H9 (cell line): Measurements from ENCODE around the gene FAM53A. TPM values are rescaled to one million over a fixed set of nuclear protein-coding genes. Genes with fewer than 3 reads are reported as not detected.

Experiments used
- DNase-seq: peaks from one replicate; pipeline ENCODE4 v3.0.0-alpha.2; 2017
- H2AFZ ChIP-seq: one replicate; pipeline ENCODE4 v1.6.1; 2013; ENCODE audit warnings: mild to moderate bottlenecking, low read length, control low read depth, moderate library complexity
- H2AK5ac ChIP-seq: 2 replicates; pipeline ENCODE4 v1.6.1; 2013; ENCODE audit warnings: low read length, control low read depth, mixed read lengths; ENCODE audit not compliant: insufficient read length
- H2BK120ac ChIP-seq: one replicate; pipeline ENCODE4 v1.6.1; 2013; ENCODE audit warnings: low read depth, mild to moderate bottlenecking, low read length, control low read depth, inconsistent platforms; ENCODE audit not compliant: poor library complexity, severe bottlenecking
- H2BK12ac ChIP-seq: 2 replicates; pipeline ENCODE4 v1.6.1; 2013; ENCODE audit warnings: low read length, control low read depth, mixed read lengths, low read depth; ENCODE audit not compliant: insufficient read length
- H2BK15ac ChIP-seq: 2 replicates; pipeline ENCODE4 v1.6.1; 2013; ENCODE audit warnings: low read depth, low read length, control low read depth
- H2BK20ac ChIP-seq: one replicate; pipeline ENCODE4 v1.6.1; 2013; ENCODE audit warnings: low read depth, mild to moderate bottlenecking, low read length, control low read depth, inconsistent platforms; ENCODE audit not compliant: poor library complexity, severe bottlenecking
- H2BK5ac ChIP-seq: 2 replicates; pipeline ENCODE4 v1.6.1; 2013; ENCODE audit warnings: low read length, control low read depth, mixed read lengths; ENCODE audit not compliant: insufficient read length
- H3K14ac ChIP-seq: 2 replicates; pipeline ENCODE4 v1.6.1; 2013; ENCODE audit warnings: low read length, control low read depth; ENCODE audit not compliant: insufficient read depth
- H3K18ac ChIP-seq: 2 replicates; pipeline ENCODE4 v1.6.1; 2013; ENCODE audit warnings: low read depth, mild to moderate bottlenecking, mixed read lengths, low read length, control low read depth; ENCODE audit not compliant: insufficient read length
- H3K23ac ChIP-seq: 2 replicates; pipeline ENCODE4 v1.6.1; 2013; ENCODE audit warnings: low read length, control low read depth, mixed read lengths, low read depth; ENCODE audit not compliant: insufficient read length
- H3K23me2 ChIP-seq: 2 replicates; pipeline ENCODE4 v1.6.1; 2013; ENCODE audit warnings: low read depth, mild to moderate bottlenecking, mixed read lengths, low read length, control low read depth; ENCODE audit not compliant: insufficient read length, poor library complexity, severe bottlenecking
- H3K27ac ChIP-seq: 2 replicates; pipeline ENCODE4 v1.5.1; 2013; ENCODE audit warnings: low read length, control low read depth, mixed read lengths, low read depth; ENCODE audit not compliant: insufficient read length
- H3K27me3 ChIP-seq: 2 replicates; pipeline ENCODE4 v1.6.1; 2013; ENCODE audit warnings: low read length, control low read depth, inconsistent platforms; ENCODE audit not compliant: insufficient read depth
- H3K4ac ChIP-seq: 2 replicates; pipeline ENCODE4 v1.6.1; 2013; ENCODE audit warnings: low read depth, mild to moderate bottlenecking, control low read depth, inconsistent platforms, low read length, moderate library complexity
- H3K4me1 ChIP-seq: 2 replicates; pipeline ENCODE4 v1.6.1; 2013; ENCODE audit warnings: low read length, control low read depth, inconsistent platforms; ENCODE audit not compliant: insufficient read depth
- H3K4me2 ChIP-seq: 2 replicates; pipeline ENCODE4 v1.6.1; 2013; ENCODE audit warnings: low read length, control low read depth, mixed read lengths; ENCODE audit not compliant: insufficient read length, insufficient read depth
- H3K56ac ChIP-seq: 2 replicates; pipeline ENCODE4 v1.6.1; 2013; ENCODE audit warnings: low read depth, mild to moderate bottlenecking, mixed read lengths, low read length, control low read depth; ENCODE audit not compliant: insufficient read length
- H3K79me1 ChIP-seq: 2 replicates; pipeline ENCODE4 v1.6.1; 2013; ENCODE audit warnings: low read depth, mild to moderate bottlenecking, moderate library complexity, low read length, control low read depth, inconsistent platforms; ENCODE audit not compliant: insufficient read depth, poor library complexity, severe bottlenecking
- H3K79me2 ChIP-seq: 2 replicates; pipeline ENCODE4 v1.6.1; 2013; ENCODE audit warnings: low read length, control low read depth, inconsistent platforms; ENCODE audit not compliant: insufficient read depth
- H3K9ac ChIP-seq: 2 replicates; pipeline ENCODE4 v1.6.1; 2013; ENCODE audit warnings: low read length, control low read depth, mixed read lengths; ENCODE audit not compliant: insufficient read length; ENCODE audit errors: extremely low read depth
- H3K9me3 ChIP-seq: one replicate; pipeline ENCODE4 v1.6.1; 2013; ENCODE audit warnings: low read depth, low read length, inconsistent platforms; ENCODE audit not compliant: control insufficient read depth
- H3T11ph ChIP-seq: one replicate; pipeline ENCODE4 v1.6.1; 2013; ENCODE audit warnings: mild to moderate bottlenecking, low read length, control low read depth, inconsistent platforms
- H4K20me1 ChIP-seq: one replicate; pipeline ENCODE4 v1.6.1; 2013; ENCODE audit not compliant: control insufficient read depth, insufficient read length, insufficient read depth
- H4K5ac ChIP-seq: 2 replicates; pipeline ENCODE4 v1.6.1; 2013; ENCODE audit warnings: low read depth, mild to moderate bottlenecking, mixed read lengths, low read length, control low read depth; ENCODE audit not compliant: insufficient read length
- H4K8ac ChIP-seq: replicated peaks from 2 replicates; pipeline ENCODE4 v1.6.1; 2013; ENCODE audit warnings: low read length, control low read depth, mixed read lengths, low read depth; ENCODE audit not compliant: insufficient read length
- H4K91ac ChIP-seq: 2 replicates; pipeline ENCODE4 v1.6.1; 2013; ENCODE audit warnings: low read depth, mild to moderate bottlenecking, moderate library complexity, mixed read lengths, low read length, control low read depth; ENCODE audit not compliant: insufficient read length
- H3K27ac Mint-ChIP-seq, 3 experiments: 2 replicates in 2 of 3; 3 replicates in 1 of 3; pipeline ENCODE4 v1.8.0; 2020 to 2021; ENCODE audit warnings: mixed read lengths in 3 of 3, mild to moderate bottlenecking in 1 of 3, moderate library complexity in 1 of 3
- H3K27me3 Mint-ChIP-seq: 2 replicates; pipeline ENCODE4 v1.8.0; 2021; ENCODE audit warnings: low read depth, mild to moderate bottlenecking, moderate library complexity, mixed read lengths
- H3K36me3 Mint-ChIP-seq, 3 experiments: 2 replicates in 2 of 3; 3 replicates in 1 of 3; pipeline ENCODE4 v1.8.0; 2020 to 2021; ENCODE audit warnings: low read depth in 3 of 3, mixed read lengths in 3 of 3; ENCODE audit not compliant: insufficient read depth in 1 of 3
- H3K4me1 Mint-ChIP-seq, 2 experiments: 2 replicates each; pipeline ENCODE4 v1.8.0; 2020; ENCODE audit warnings: mixed read lengths in 2 of 2
- H3K4me3 Mint-ChIP-seq, 2 experiments: 2 replicates in 1 of 2; 3 replicates in 1 of 2; pipeline ENCODE4 v1.8.0; 2020 to 2021; ENCODE audit warnings: mild to moderate bottlenecking in 2 of 2, mixed read lengths in 2 of 2, moderate library complexity in 1 of 2
- H3K9me3 Mint-ChIP-seq, 2 experiments: 2 replicates in 1 of 2; 3 replicates in 1 of 2; pipeline ENCODE4 v1.8.0; 2020; ENCODE audit warnings: mild to moderate bottlenecking in 2 of 2, mixed read lengths in 2 of 2, moderate library complexity in 1 of 2
- WGBS: extraction: QIAGEN DNeasy Blood & Tissue Kit; methylation state at CpG from one replicate; pipeline ENCODE4 v1.1.7; 2013; ENCODE audit warnings: missing lambda C conversion rate, low lambda C conversion rate, mixed read lengths; ENCODE audit not compliant: insufficient read length; ENCODE audit errors: extremely low coverage; 5-methylcytosine and 5-hydroxymethylcytosine counted together
- total RNA-seq: library from RNA; stranded (reverse); gene quantifications from 2 replicates; pipeline ENCODE4 v1.2.1, GENCODE V29; 2021
- TF ChIP-seq, protein P1 (sequence below): fragments of 200-600 bp; sonication (generic); conservative IDR thresholded peaks from 3 replicates; pipeline ENCODE4 v1.8.0; 2021; ENCODE audit warnings: antibody characterized with exemption, mild to moderate bottlenecking

FAM53A gene
- total RNA-seq, 1 experiment from 2014 or later: 2.4 TPM

DNA sequence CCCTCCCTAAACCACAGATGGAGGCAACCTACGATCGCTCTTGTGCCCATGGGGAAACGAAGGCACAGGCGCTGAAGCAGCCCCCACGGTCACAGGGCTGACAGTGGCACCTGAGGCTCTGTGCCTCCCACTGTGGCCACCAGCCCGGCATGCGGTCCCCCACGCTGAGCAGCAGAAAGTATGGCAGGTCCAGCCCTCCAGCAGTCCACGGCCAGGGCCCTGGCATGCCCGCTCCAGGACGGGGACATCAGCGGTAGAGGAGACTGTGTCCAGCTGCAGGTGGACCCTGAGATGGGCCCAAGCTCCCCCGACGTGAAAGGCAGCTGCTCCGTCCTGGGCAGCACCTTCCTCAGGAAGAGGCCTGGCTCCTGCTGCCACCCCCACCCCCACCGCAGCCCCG, 61.2 kb downstream of the FAM53A start:
- Histone ChIP-seq H2AK5ac (no peak overlapping the region), H2BK15ac (no peak overlapping the region), H3K4ac (no peak overlapping the region), H2BK20ac (no peak overlapping the region), H3K18ac (no peak overlapping the region), H2BK12ac (no peak overlapping the region), H4K8ac (no peak overlapping the region), H3K14ac (peak overlapping the region; percentile 16; the same call in 1 of the 2 replicates), H3T11ph (no peak overlapping the region), H3K79me1 (no peaks in the 10 kb centered on the region), H4K5ac (no peak overlapping the region), H3K23ac (no peak overlapping the region), H3K9me3 (no peaks in the 10 kb centered on the region), H3K56ac (no peak overlapping the region), H3K27ac (no peak overlapping the region), H3K79me2 (no peaks in the 10 kb centered on the region), H3K4me1 (no peaks in the 10 kb centered on the region), H2BK5ac (no peak overlapping the region), H2AFZ (no peak overlapping the region), H3K9ac (no peak overlapping the region), H4K91ac (no peak overlapping the region), H3K27me3 (no peaks in the 10 kb centered on the region), H3K4me2 (no peak overlapping the region), H4K20me1 (no peaks in the 10 kb centered on the region), H2BK120ac (no peak overlapping the region), H3K23me2 (no peaks in the 10 kb centered on the region)
- H3K36me3 Mint-ChIP-seq: no peaks in the 10 kb centered on the region; a peak in 2 of 7 replicates
- no peak for DNase-seq
- no peak overlapping the region for H3K4me3 Mint-ChIP-seq
- H3K27ac Mint-ChIP-seq: no peak overlapping the region
- TF ChIP-seq, protein P1, sequence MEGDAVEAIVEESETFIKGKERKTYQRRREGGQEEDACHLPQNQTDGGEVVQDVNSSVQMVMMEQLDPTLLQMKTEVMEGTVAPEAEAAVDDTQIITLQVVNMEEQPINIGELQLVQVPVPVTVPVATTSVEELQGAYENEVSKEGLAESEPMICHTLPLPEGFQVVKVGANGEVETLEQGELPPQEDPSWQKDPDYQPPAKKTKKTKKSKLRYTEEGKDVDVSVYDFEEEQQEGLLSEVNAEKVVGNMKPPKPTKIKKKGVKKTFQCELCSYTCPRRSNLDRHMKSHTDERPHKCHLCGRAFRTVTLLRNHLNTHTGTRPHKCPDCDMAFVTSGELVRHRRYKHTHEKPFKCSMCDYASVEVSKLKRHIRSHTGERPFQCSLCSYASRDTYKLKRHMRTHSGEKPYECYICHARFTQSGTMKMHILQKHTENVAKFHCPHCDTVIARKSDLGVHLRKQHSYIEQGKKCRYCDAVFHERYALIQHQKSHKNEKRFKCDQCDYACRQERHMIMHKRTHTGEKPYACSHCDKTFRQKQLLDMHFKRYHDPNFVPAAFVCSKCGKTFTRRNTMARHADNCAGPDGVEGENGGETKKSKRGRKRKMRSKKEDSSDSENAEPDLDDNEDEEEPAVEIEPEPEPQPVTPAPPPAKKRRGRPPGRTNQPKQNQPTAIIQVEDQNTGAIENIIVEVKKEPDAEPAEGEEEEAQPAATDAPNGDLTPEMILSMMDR: no peak
- no CpG with 5 or more reads among the region's 17 CpGs for WGBS
- H3K27me3 Mint-ChIP-seq: no peaks in the 10 kb centered on the region; the same call in 1 of the 2 replicates
- H3K4me1 Mint-ChIP-seq: no peaks in the 10 kb centered on the region
- peaks cover 6 to 21% of the 10 kb centered on the region in 2 experiments; a peak in 3 of 5 replicates for H3K9me3 Mint-ChIP-seq
